Activated CD4-positive, alpha-beta T cell treated with anti-CD3 and anti-CD28 coated beads, Interleukin-2, amount 10 ng/mL, durations not matched to agents 7 days and 5 days (primary cell): ENCODE data around the gene OSR1. TPM values are rescaled to one million over a fixed set of nuclear protein-coding genes. Genes with fewer than 3 reads are reported as not detected.
A peak's percentile ranks its signal among the peaks of the same experiment; 100 is the strongest.

ENCODE experiments used
- CTCF ChIA-PET: fragments of 350-600 bp; sonication (Branson Sonifier 250); formaldehyde crosslinking; loops from one replicate; lab custom pipeline; 2021; ENCODE audit warnings: antibody characterized with exemption; lab: Charles Lee
- POLR2A ChIA-PET: fragments of 350-600 bp; sonication (Branson Sonifier 250); formaldehyde crosslinking; loops from one replicate; lab custom pipeline; 2021; ENCODE audit warnings: antibody characterized with exemption; lab: Charles Lee
- DNase-seq: peaks from one replicate; pipeline ENCODE4 v3.0.0-alpha.2; 2020
- H3K27ac Mint-ChIP-seq: one replicate; pipeline ENCODE4 v1.8.0; 2021; ENCODE audit warnings: mild to moderate bottlenecking, moderate library complexity, mixed read lengths
- H3K27me3 Mint-ChIP-seq: one replicate; pipeline ENCODE4 v1.8.0; 2021; ENCODE audit warnings: mixed read lengths
- H3K36me3 Mint-ChIP-seq: one replicate; pipeline ENCODE4 v1.8.0; 2021; ENCODE audit warnings: low read depth, mixed read lengths
- H3K4me1 Mint-ChIP-seq: one replicate; pipeline ENCODE4 v1.8.0; 2021; ENCODE audit warnings: mixed read lengths
- H3K4me3 Mint-ChIP-seq: one replicate; pipeline ENCODE4 v1.8.0; 2021; ENCODE audit warnings: mild to moderate bottlenecking, moderate library complexity, mixed read lengths
- H3K9me3 Mint-ChIP-seq: one replicate; pipeline ENCODE4 v1.8.0; 2021; ENCODE audit warnings: mixed read lengths
- total RNA-seq, 2 experiments: library from RNA; stranded (reverse); gene quantifications; one replicate each; pipeline ENCODE4 v1.2.3, GENCODE V29; 2021

OSR1 gene
- total RNA-seq, 2 experiments from 2014 or later: not detected

- no peak overlapping the region for H3K27ac Mint-ChIP-seq
- ChIA-PET CTCF (no interaction called here), POLR2A (no interaction called here)
- no peak overlapping the region for H3K4me3 Mint-ChIP-seq
- H3K27me3 Mint-ChIP-seq: peaks cover 86% of the 10 kb centered on the region
- H3K36me3 Mint-ChIP-seq: no peaks in the 10 kb centered on the region
- peaks cover 31% of the 10 kb centered on the region for H3K4me1 Mint-ChIP-seq
- no peak for DNase-seq
- no peaks in the 10 kb centered on the region for H3K9me3 Mint-ChIP-seq
Measured at GRCh38 chr2:19364014-19364413, 5.6 kb upstream of the OSR1 start.

DNA sequence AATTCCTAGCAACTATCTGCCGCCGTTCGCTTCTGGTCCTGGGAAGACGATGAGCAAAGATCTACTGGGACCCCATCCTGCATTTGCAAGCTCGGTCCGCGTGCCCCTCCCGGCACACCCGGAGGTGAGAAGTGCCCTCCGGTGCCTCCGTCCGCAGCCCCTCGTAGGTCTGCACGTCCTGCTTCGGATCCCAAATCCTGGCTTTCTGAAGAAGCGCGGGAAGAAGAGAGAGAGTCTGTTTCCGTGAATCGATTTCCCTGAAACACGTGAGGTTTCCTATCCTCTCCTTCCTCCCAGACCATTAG, 5.0 kb upstream of the OSR1 start:
- no peaks in the 10 kb centered on the region for H3K9me3 Mint-ChIP-seq
- peaks cover 31% of the 10 kb centered on the region for H3K4me1 Mint-ChIP-seq
- H3K27me3 Mint-ChIP-seq: peaks cover 89% of the 10 kb centered on the region
- H3K27ac Mint-ChIP-seq: peak overlapping the region; percentile 14
- H3K4me3 Mint-ChIP-seq: peak overlapping the region; percentile 88
- H3K36me3 Mint-ChIP-seq: no peaks in the 10 kb centered on the region
- ChIA-PET POLR2A (no interaction called here), CTCF (no interaction called here)
- DNase-seq: no peak

GRCh38 chr2:19362755-19363473, 4.5 kb upstream of the OSR1 start:
- Mint-ChIP-seq H3K27me3 (peaks cover 89% of the 10 kb centered on the region), H3K4me3 (peak overlapping the region; percentile 88), H3K27ac (peak overlapping the region; percentile 74), H3K4me1 (peaks cover 31% of the 10 kb centered on the region), H3K36me3 (no peaks in the 10 kb centered on the region), H3K9me3 (no peaks in the 10 kb centered on the region)
- ChIA-PET CTCF (no interaction called here), POLR2A (no interaction called here)
- DNase-seq: peak; percentile 41

DNA sequence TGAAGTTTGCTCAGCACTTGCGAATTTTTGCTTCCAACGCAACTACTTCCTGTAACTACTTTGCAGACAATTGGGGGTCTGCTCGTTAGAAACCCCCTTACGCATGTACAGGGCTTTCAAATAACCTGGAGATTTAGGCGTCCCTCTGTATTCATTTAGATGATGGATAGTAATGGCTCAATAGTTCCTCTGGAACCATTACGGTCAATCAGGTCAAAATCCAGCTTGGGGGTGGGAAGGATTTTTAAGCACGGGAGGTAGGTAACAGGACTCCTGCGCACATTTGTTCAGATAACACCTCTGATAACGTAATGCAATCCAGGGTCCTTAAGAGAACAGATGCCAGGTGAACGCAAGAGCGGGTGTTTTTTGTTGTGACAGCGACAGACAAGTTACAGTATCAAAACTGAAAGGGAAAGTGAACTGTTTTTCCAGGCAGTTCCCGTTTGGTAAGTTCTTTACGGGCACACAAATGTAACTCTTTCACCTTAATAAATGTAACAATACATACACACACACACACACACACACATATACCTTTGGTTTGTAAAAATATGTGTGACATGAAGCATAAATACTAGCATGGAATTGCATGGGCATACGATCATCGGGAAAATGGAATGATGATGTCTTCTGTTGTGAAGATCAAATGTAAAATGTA, 3.8 kb upstream of the OSR1 start:
- Mint-ChIP-seq H3K4me3 (peak overlapping the region; percentile 88), H3K36me3 (no peaks in the 10 kb centered on the region), H3K4me1 (peaks cover 37% of the 10 kb centered on the region), H3K9me3 (no peaks in the 10 kb centered on the region), H3K27me3 (peaks cover 92% of the 10 kb centered on the region), H3K27ac (peak overlapping the region; percentile 74)
- peak; percentile 47 for DNase-seq
- ChIA-PET CTCF (interaction anchor here (1.0 to 4.3 kb wide), 2 partner anchors 10 to 14 kb away, joined by 4 to 15 read pairs; no protein-coding TSS in a partner anchor), POLR2A (no interaction called here)

GRCh38 chr2:19361325-19361990, 3.0 kb upstream of the OSR1 start:
- Mint-ChIP-seq H3K4me1 (peaks cover 41% of the 10 kb centered on the region), H3K36me3 (no peaks in the 10 kb centered on the region), H3K27me3 (peaks cover 95% of the 10 kb centered on the region), H3K27ac (peak overlapping the region; percentile 74), H3K4me3 (peak overlapping the region; percentile 88), H3K9me3 (peaks cover 2% of the 10 kb centered on the region)
- CTCF ChIA-PET: interaction anchor here (0.8 to 4.3 kb wide), 4 partner anchors 10 to 501 kb away, joined by 3 to 15 read pairs (median 5); no protein-coding TSS in a partner anchor
- no peak for DNase-seq
- POLR2A ChIA-PET: no interaction called here

- peak overlapping the region; percentile 88 for H3K4me3 Mint-ChIP-seq
- peaks cover 2% of the 10 kb centered on the region for H3K9me3 Mint-ChIP-seq
- H3K27me3 Mint-ChIP-seq: peaks cover 95% of the 10 kb centered on the region
- no peak for DNase-seq
- H3K27ac Mint-ChIP-seq: no peak overlapping the region
- POLR2A ChIA-PET: no interaction called here
- peaks cover 44% of the 10 kb centered on the region for H3K4me1 Mint-ChIP-seq
- peaks cover 3% of the 10 kb centered on the region for H3K36me3 Mint-ChIP-seq
- CTCF ChIA-PET: interaction anchor here (0.8 to 4.3 kb wide), 4 partner anchors 9 to 502 kb away, joined by 3 to 15 read pairs (median 6); no protein-coding TSS in a partner anchor
Measured at GRCh38 chr2:19360966-19361321, 2.5 kb upstream of the OSR1 start.

GRCh38 chr2:19360266-19360965, 2.0 kb upstream of the OSR1 start:
- H3K27me3 Mint-ChIP-seq: peaks cover 93% of the 10 kb centered on the region
- no peak overlapping the region for H3K27ac Mint-ChIP-seq
- DNase-seq: no peak
- ChIA-PET CTCF (interaction anchor here (0.8 to 4.3 kb wide), 6 partner anchors 8 to 502 kb away, joined by 3 to 15 read pairs (median 5); no protein-coding TSS in a partner anchor), POLR2A (no interaction called here)
- H3K9me3 Mint-ChIP-seq: peaks cover 2% of the 10 kb centered on the region
- H3K36me3 Mint-ChIP-seq: peaks cover 3% of the 10 kb centered on the region
- H3K4me1 Mint-ChIP-seq: peaks cover 44% of the 10 kb centered on the region
- H3K4me3 Mint-ChIP-seq: peak overlapping the region; percentile 88

- POLR2A ChIA-PET: no interaction called here
- CTCF ChIA-PET: interaction anchor here (1.5 to 4.3 kb wide), 3 partner anchors 9 to 11 kb away, joined by 3 to 15 read pairs (median 5); no protein-coding TSS in a partner anchor
- Mint-ChIP-seq H3K9me3 (peaks cover 2% of the 10 kb centered on the region), H3K36me3 (peaks cover 3% of the 10 kb centered on the region), H3K4me3 (no peak overlapping the region), H3K4me1 (peaks cover 44% of the 10 kb centered on the region), H3K27me3 (peaks cover 95% of the 10 kb centered on the region), H3K27ac (no peak overlapping the region)
- no peak for DNase-seq
Measured at GRCh38 chr2:19359456-19359855, 1.0 kb upstream of the OSR1 start.

GRCh38 chr2:19359021-19359357, 566 bp upstream of the OSR1 start:
- ChIA-PET POLR2A (no interaction called here), CTCF (interaction anchor here (1.5 to 4.3 kb wide), 3 partner anchors 8 to 11 kb away, joined by 3 to 15 read pairs (median 5); no protein-coding TSS in a partner anchor)
- no peak for DNase-seq
- no peak overlapping the region for H3K4me3 Mint-ChIP-seq
- H3K9me3 Mint-ChIP-seq: peaks cover 2% of the 10 kb centered on the region
- H3K36me3 Mint-ChIP-seq: peaks cover 3% of the 10 kb centered on the region
- peaks cover 95% of the 10 kb centered on the region for H3K27me3 Mint-ChIP-seq
- peaks cover 44% of the 10 kb centered on the region for H3K4me1 Mint-ChIP-seq
- no peak overlapping the region for H3K27ac Mint-ChIP-seq

- peak overlapping the region; percentile 30 for H3K4me3 Mint-ChIP-seq
- no peak for DNase-seq
- H3K27me3 Mint-ChIP-seq: peaks cover 95% of the 10 kb centered on the region
- peaks cover 7% of the 10 kb centered on the region for H3K36me3 Mint-ChIP-seq
- ChIA-PET CTCF (interaction anchor here (4.3 kb wide), 1 partner anchor 9 kb away, joined by 15 read pairs; no protein-coding TSS in a partner anchor), POLR2A (no interaction called here)
- H3K9me3 Mint-ChIP-seq: peaks cover 2% of the 10 kb centered on the region
- H3K4me1 Mint-ChIP-seq: peaks cover 35% of the 10 kb centered on the region
- no peak overlapping the region for H3K27ac Mint-ChIP-seq
Measured at GRCh38 chr2:19357402-19358241, 801 bp downstream of the OSR1 start.

DNA sequence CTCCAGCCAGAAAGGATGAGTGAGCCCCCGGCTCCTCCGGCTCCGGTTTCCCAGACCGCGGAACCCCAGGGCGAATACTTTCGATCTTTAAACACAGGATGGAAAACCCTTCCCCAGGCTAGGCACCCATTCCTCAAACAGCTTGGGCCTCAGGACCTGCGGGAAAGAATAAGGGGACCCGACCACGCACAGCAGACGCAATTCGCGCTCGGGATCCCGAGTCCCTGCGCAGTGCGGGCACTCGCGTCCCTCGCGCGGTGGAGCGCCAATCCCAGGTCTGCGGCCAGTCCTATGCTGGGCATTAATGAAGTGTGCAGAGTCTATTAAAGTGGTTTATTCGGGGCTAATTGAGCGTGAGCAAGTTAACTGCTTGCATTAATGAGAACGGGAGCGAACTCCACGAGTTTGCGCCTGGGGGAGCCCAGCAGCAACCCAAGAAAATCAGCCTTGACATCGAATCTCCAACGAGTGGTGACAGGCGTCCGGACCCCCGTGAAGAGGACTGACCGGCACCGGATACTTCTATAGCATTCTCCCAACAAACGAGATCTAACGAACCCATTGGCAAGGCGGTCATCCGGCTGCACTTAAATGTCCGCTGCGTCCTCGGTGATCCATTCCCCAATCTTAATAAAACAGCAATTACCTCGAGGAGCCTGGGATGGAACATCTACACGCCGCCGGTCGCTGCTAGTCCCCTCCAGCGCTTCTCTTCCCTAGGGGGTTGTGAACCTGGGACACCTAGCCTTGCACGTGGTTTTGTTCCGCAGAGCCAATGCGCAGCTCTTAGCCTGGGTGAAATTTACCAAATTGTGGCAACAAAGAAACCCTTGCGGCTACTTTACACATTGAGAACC, 1.6 kb downstream of the OSR1 start:
- H3K4me3 Mint-ChIP-seq: peak overlapping the region; percentile 30
- no peak for DNase-seq
- POLR2A ChIA-PET: no interaction called here

More for the DNA sequence above, 1.6 kb downstream of the OSR1 start:
- CTCF ChIA-PET: no interaction called here
- H3K27ac Mint-ChIP-seq: peak overlapping the region; percentile 46
- H3K9me3 Mint-ChIP-seq: peaks cover 2% of the 10 kb centered on the region
- H3K4me1 Mint-ChIP-seq: peaks cover 31% of the 10 kb centered on the region
- H3K36me3 Mint-ChIP-seq: peaks cover 7% of the 10 kb centered on the region
- peaks cover 95% of the 10 kb centered on the region for H3K27me3 Mint-ChIP-seq
